GM19397 (cell line): ENCODE results near the gene PROX2.

Experiments used
- ATAC-seq: cut with Tn5 transposase; IDR thresholded peaks from one replicate; pipeline ENCODE4 v1.9.1; 2021; ENCODE audit warnings: mild to moderate bottlenecking, moderate library complexity; ENCODE audit not compliant: unreplicated experiment

PROX2 gene

DNA sequence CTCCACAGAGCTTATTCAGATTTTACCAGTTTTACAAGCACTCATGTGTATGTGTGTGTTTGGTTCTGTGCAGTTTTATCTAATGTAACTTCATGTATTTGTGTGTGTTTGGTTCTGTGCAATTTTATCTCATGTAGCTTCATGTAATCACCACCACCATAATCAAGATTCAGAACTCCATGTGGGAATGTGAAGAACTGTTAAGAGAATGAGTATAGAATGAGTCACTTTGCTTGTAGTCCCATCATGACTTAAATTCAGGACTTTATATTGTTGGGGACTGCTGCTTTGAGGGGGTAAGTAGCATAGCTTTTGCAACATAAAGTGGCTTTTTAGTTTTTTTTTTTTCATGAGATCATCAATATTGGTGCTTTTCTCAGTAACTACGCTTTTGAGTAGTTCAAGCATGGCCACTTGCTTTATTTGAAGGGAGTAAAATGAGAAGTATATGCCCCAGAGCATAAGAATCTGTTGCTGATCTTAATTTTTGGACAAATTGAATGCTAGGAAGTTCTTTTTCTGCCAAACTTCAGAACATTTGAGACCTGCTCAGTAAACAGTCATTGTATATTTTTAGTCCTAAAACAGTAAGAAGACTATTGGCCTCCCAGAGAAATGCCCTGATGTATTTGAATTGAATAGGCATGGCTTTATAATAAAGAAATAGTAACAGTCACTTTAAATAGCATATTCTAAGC, 28.8 kb downstream of the PROX2 start:
- ATAC-seq = no peak

DNA sequence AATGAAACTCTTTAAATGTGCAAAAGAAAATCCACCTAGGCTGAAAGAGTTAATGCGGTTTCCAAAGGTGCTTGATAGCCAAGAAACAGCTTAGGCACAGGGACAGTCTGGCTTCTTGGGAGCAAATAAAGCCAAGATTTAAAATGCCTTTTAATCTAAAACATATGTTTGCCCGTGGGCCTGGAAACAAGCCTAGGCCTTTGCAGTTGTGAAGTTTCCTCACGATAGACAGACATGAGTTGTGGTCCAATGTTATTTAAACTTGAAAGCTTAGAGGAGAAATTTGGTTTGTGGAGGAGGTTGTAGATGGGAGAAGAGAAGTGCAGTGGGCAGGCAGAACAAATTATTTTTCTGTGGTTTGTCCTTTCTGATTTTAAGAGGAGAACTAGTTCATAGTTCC, 29.8 kb downstream of the PROX2 start:
- ATAC-seq = no peak

- no peak for ATAC-seq
Measured at GRCh38 chr14:74843653-74844052, 32.3 kb downstream of the PROX2 start.

DNA sequence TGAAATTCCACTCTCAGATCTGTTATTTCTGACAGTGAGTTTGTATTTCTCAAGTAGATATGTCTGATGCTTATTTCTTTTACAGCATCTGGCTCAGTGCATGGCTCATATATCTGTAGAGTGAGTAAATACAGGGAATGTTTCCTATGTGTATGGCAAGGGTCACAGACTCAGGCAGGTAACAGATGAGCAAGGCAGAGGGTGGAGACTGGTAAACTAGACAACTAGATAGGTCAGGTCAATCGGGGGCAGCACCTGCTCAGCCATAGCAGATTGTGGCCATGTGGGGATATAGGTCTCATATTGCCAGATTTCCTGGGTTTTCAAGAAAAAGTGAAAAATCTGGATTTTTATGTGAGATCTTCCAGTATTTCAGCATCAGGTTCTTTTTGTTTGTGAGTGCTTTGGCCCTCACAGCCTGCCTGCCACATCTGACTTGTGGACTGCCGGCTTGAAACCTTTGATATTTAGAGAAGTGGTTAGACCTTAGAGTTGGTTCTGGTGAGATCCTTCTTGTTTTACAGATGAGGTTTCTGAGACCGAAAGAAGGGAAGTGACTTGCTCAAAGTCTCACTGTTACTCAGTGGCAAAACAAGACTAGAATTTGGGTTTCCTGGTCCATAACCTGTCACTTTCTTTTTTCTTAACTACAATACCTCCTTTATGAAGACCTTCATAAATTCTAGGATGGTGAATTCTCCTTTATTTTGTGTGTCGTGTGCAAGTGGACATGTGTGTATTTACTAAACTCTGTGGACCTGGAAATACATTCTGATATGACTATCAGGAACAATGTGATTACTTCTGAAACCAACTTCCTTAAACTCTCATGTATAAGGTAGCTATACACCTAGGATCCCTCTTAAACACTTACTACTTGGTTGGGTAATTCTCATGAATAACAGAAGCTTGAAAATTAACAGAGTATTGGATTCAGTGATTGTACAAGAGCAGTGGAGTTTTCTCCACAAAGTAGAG, 34.4 kb downstream of the PROX2 start:
- peak; percentile 75 for ATAC-seq

DNA sequence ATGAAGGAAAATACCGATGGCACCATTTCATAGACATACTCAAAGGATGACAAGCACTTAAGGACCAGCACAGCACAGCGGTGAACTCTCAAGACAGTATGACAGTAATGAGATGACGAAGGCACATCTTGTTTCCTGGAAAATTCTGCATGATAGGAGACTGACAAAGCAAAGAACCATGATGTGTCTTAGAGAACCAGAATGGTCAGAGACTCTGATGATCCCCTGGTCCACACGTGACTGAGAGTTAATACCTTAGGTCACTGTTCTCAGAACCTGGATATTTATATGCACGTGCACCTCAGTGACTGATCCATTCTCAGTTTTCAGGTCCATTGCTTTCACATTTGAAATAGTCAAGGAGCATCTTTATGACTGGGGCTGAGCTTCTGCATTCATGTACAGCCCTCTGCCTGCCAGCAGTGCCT, 35.3 kb downstream of the PROX2 start:
- ATAC-seq = no peak

- ATAC-seq = no peak
Measured at GRCh38 chr14:74838166-74838565, 37.8 kb downstream of the PROX2 start.

DNA sequence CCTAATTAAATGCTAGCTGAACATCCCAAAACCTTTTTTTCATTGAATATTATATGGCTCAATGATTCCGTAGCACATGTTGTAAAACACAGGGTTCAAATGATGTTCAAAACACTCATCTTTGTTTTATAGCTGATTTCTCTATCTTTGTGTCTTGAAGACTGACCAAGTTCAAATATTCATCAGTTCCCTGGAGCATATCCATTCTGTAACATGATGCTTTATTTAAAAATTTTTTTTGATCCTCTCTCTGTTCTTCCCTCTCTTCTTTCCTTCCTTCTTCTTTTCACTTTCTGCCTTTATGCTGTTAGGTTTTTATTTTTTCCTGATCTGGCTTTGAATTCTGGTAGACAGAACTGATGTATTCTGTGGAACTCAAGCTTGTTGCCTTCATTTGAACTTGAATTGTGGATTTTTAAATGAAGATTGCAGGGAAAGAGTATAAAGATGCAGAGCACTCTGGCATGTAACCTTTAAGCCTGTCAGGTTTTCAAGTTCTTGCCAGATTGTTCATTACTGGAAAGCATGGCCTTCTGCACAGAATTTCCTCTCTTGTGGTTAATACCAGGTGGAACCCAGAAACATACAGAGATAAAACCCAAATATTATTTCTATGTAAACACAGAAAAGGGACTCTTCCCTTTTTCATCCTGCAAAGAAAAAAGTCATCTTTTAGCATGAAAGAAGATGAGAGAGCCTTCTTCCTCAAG, 39.5 kb downstream of the PROX2 start:
- no peak for ATAC-seq

GRCh38 chr14:74835645-74836250, 40.2 kb downstream of the PROX2 start:
- no peak for ATAC-seq

DNA sequence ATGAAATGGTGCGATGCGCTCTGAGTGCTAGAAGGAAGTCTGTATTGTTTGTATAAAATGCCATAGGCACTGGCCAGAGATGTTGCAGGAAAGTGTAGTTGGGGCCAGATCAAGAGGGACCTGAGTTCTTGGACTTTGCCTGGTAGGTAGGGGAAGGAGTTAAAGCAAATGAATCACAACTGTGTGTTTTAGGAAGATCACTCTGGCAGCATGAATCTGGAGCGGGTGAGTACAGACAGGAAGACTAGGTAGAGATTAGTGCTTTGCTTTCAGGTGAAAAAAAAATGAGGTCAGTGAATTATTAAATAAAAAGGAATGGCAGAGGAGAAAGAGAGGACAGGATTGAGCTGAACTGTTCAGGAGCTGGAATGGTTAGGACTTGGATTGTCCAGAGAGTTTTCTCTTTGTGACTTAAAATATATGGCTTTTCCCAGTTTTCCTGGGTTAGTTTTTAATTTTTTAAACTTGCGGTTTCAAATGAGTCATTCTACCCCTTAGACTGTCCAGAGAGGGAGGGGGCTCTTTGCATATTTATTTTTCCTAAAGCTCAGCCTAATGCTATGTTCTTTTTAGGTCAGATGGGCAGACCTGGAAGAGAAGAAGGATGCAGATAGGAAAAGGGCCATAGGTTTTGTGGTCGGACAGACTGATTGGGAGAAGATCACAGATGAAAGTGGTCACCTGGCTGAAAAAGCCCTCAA, 41.1 kb downstream of the PROX2 start:
- no peak for ATAC-seq

- no peak for ATAC-seq
Measured at GRCh38 chr14:74832849-74833248, 43.1 kb downstream of the PROX2 start.

GRCh38 chr14:74829251-74829650, 46.7 kb downstream of the PROX2 start:
- no peak for ATAC-seq

DNA sequence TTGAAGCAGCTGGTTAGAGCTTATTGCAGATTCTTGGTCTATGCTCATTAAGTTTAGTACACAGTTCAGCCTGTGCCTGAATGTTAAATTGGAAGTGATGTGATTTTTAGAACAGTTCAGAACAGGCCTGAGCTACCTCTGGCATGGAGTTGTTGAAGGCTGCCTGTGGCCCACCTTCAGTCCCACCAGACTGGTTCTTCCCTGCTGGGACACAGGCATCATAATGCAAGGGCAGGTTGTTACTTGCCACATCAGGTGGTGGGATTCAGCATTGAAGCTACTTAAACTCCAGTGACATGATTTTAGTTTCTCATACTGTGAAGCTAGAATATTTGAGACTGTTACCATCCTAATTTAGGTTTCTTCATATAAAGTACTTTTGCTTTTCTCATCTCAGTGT, 49.4 kb downstream of the PROX2 start:
- no peak for ATAC-seq
